ENCODE data around the gene NUDCD3.

GRCh38 chr7:44512736-44513135 is 22.3 kb upstream of the NUDCD3 start:
- TF ChIP-seq POLR2A (IDR thresholded peaks at IDR 0.05), result no peak
- TF ChIP-seq CTCF (IDR thresholded peaks at IDR 0.05), result no peak
- TF ChIP-seq EP300 (IDR thresholded peaks at IDR 0.05), result no peak
